Adrenal gland (tissue), 12 donors: ENCODE measurements around the gene MINK1. TPM values are rescaled to one million over a fixed set of nuclear protein-coding genes. Genes with fewer than 3 reads are reported as not detected.

Experiments used
- DNase-seq, 7 donors: peaks; one replicate each; pipeline ENCODE4 v3.0.0-alpha.2; 2019 to 2020
- H3K27ac ChIP-seq, 5 donors: fragments of 200-600 bp; sonication (generic) in 4 of 5; 1 replicate in 3 of 5; 2 replicates in 2 of 5; pipeline versions ENCODE4 v1.5.1 to v1.8.0; 2016 to 2020; ENCODE audit warnings: mild to moderate bottlenecking in 1 of 5
- H3K27me3 ChIP-seq: fragments of 200-600 bp; 2 replicates; pipeline ENCODE4 v1.8.0; 2021
- H3K36me3 ChIP-seq, 2 donors: fragments of 200-600 bp; replicated peaks in 1 of 2; 1 replicate in 1 of 2; 2 replicates in 1 of 2; pipeline versions ENCODE4 v1.5.1 to v1.8.0; 2018 to 2022
- H3K4me1 ChIP-seq, 2 donors: fragments of 200-600 bp; replicated peaks in 1 of 2; 1 replicate in 1 of 2; 2 replicates in 1 of 2; pipeline versions ENCODE4 v1.5.1 to v1.8.0; 2018 to 2021
- H3K4me3 ChIP-seq, 4 donors: fragments of 200-600 bp; sonication (generic) in 3 of 4; one replicate each; pipeline ENCODE4 v1.5.1; 2016 to 2018
- H3K9me3 ChIP-seq, 3 donors: fragments of 200-600 bp; sonication (generic) in 1 of 3; replicated peaks in 1 of 3; 1 replicate in 2 of 3; 2 replicates in 1 of 3; pipeline versions ENCODE4 v1.5.1 to v1.8.0; 2016 to 2021
- CTCF ChIP-seq, 6 experiments: fragments of 450-650 bp in 4 of 6; fragments of 200-600 bp in 2 of 6; sonication (generic) in 1 of 6; IDR thresholded peaks; 1 replicate in 5 of 6; 2 replicates in 1 of 6; pipeline versions ENCODE4 v1.5.1 to v1.8.0; 2016 to 2021; ENCODE audit warnings: antibody characterized with exemption in 6 of 6, mild to moderate bottlenecking in 2 of 6, moderate library complexity in 1 of 6
- POLR2A ChIP-seq, 2 donors: fragments of 450-650 bp; IDR thresholded peaks; one replicate each; pipeline ENCODE4 v1.6.1; 2017; ENCODE audit warnings: antibody characterized with exemption in 2 of 2, mild to moderate bottlenecking in 2 of 2, moderate library complexity in 1 of 2
- WGBS, 4 donors: extraction: QIAGEN DNeasy Blood & Tissue Kit in 2 of 4; methylation state at CpG; one replicate each; pipeline versions ENCODE4 v1.1.5 to v1.1.7; 2013 to 2017; 5-methylcytosine and 5-hydroxymethylcytosine counted together
- intact Hi-C, 2 donors: fragments of 100-400 bp; cut with DNase I; formaldehyde crosslinking; loops; one replicate each; pipeline versions ENCODE4 v1.14.1 to v1.15.0; 2022 to 2023
- polyA plus RNA-seq, 3 donors: library from polyadenylated mRNA; stranded (reverse); fragments of 200-250 nt in 2 of 3; fragments of 350-450 nt in 1 of 3; fragmentation: Illumina TruSeq in 1 of 3; extraction: RNeasy Lipid Tissue Mini Kit (QIAGEN cat#74804) in 1 of 3; gene quantifications; one replicate each; pipeline ENCODE4 v1.2.3, GENCODE V29; 2013 to 2014
- total RNA-seq, 9 donors: library from RNA; depleted of rRNA in 4 of 9; stranded (reverse); fragments of >200 nt in 4 of 9; fragments of 120-200 nt in 1 of 9; fragmentation: NEBNext Ultra II Directional in 1 of 9; extraction: Animal tissue kit (Norgen Biotek cat#: 25700) in 1 of 9; gene quantifications; one replicate each; pipeline versions ENCODE4 v1.1.0 to v1.2.4, GENCODE V29; 2013 to 2023
- donor health status: healthy with polysubstance abuse.
- donor health status: Bipolar disorder and iron deficiency.
- donor health status: DM: yes; HTN: yes; CAD: no.
- donor health status: DM: no; HTN: no; CAD: no.
- donor health status: DM: no; HTN: no; CAD: no.
- donor health status: DM: yes; HTN: yes; CAD: no.

Gene MINK1
- total and polyA plus RNA-seq, 12 donors = 21.5 to 135 (median 50.4) TPM

GRCh38 chr17:4786516-4786915, 46.6 kb upstream of the MINK1 start:
- no peaks in the 10 kb centered on the region for H3K9me3 ChIP-seq
- 14 to 39% (median 26%) methylated on average over 6 of the region's 6 CpGs for WGBS, 4 donors
- H3K4me1 ChIP-seq = peaks cover 4 to 44% of the 10 kb centered on the region in 2 donors
- peaks cover 24% of the 10 kb centered on the region for H3K27me3 ChIP-seq
- intact Hi-C loops = loop anchor here in 1 of 2 donors (10.0 kb wide), 1 partner anchor 52 kb away; the partner anchor contains the start of genes CXCL16, MED11 and ZMYND15
- H3K36me3 ChIP-seq = no peaks in the 10 kb centered on the region
- peak overlapping the region in 1 of 5 donors; percentile 29 for H3K27ac ChIP-seq
- DNase-seq = no peak
- TF ChIP-seq CTCF (IDR thresholded peaks at IDR 0.05) = no peak
- TF ChIP-seq POLR2A (IDR thresholded peaks at IDR 0.05) = no peak
- H3K4me3 ChIP-seq = peak overlapping the region in 1 of 4 donors; percentile 36

- TF ChIP-seq CTCF (IDR thresholded peaks at IDR 0.05) (no peak), POLR2A (IDR thresholded peaks at IDR 0.05) (no peak)
- H3K36me3 ChIP-seq = no peaks in the 10 kb centered on the region
- 78 to 79% (median 79%) methylated on average over 14 of the region's 14 CpGs for WGBS, 4 donors
- H3K27me3 ChIP-seq = peaks cover 12% of the 10 kb centered on the region
- intact Hi-C loops = loop anchor here (2.0 to 10.0 kb wide), 3 partner anchors 53 to 103 kb away; partner anchors contain the start of genes CXCL16 (in 1 of the 2), MED11 (in 1 of the 2) and ZMYND15 (in 1 of the 2)
- H3K4me1 ChIP-seq = peaks cover 4 to 44% of the 10 kb centered on the region in 2 donors
- DNase-seq = no peak
- no peaks in the 10 kb centered on the region for H3K9me3 ChIP-seq
- H3K4me3 ChIP-seq = no peak overlapping the region
- no peak overlapping the region for H3K27ac ChIP-seq
These were observed 44.9 kb upstream of the MINK1 start for GRCh38 chr17:4788159-4788806.

GRCh38 chr17:4788807-4789700, 44.1 kb upstream of the MINK1 start, which contains the start of gene GLTPD2:
GLTPD2 (plus strand) TSS chr17:4788964; CDS start chr17:4789012, 48 bp downstream.
- Histone ChIP-seq H3K9me3 (no peaks in the 10 kb centered on the region), H3K36me3 (no peaks in the 10 kb centered on the region), H3K27me3 (peaks cover 10% of the 10 kb centered on the region), H3K4me3 (peak within 1 kb of the TSS in 3 of 4 donors; percentile 15 to 57 (median 44)), H3K27ac (peak within 1 kb of the TSS; percentile 78 to 98 (median 96)), H3K4me1 (peaks cover 4 to 44% of the 10 kb centered on the region in 2 donors)
- 50 to 62% (median 56%) methylated on average over 16 to 62 of the region's 62 CpGs for WGBS, 4 donors
- intact Hi-C loops = loop anchor here (2.0 to 10.0 kb wide), 3 partner anchors 54 to 102 kb away; partner anchors contain the start of genes CXCL16 (in 1 of the 2), MED11 (in 1 of the 2) and ZMYND15 (in 1 of the 2)
- no peak for TF ChIP-seq POLR2A (IDR thresholded peaks at IDR 0.05)
- TF ChIP-seq CTCF (IDR thresholded peaks at IDR 0.05) = no peak
- no peak for DNase-seq

GRCh38 chr17:4789701-4789950, 43.5 kb upstream of the MINK1 start:
- no peak for DNase-seq
- WGBS, 4 donors = 0% methylated on average over 25 of the region's 25 CpGs; no CpG with 5 or more reads in 2 of the 4 donors

More at GRCh38 chr17:4789701-4789950, 43.5 kb upstream of the MINK1 start:
- peak overlapping the region; percentile 78 to 98 (median 96) for H3K27ac ChIP-seq
- H3K27me3 ChIP-seq = peaks cover 6% of the 10 kb centered on the region
- TF ChIP-seq CTCF (IDR thresholded peaks at IDR 0.05) = no peak
- TF ChIP-seq POLR2A (IDR thresholded peaks at IDR 0.05) = no peak
- no peaks in the 10 kb centered on the region for H3K36me3 ChIP-seq
- H3K4me1 ChIP-seq = peaks cover 4 to 44% of the 10 kb centered on the region in 2 donors
- H3K9me3 ChIP-seq = no peaks in the 10 kb centered on the region
- intact Hi-C loops = loop anchor here (2.0 to 10.0 kb wide), 3 partner anchors 55 to 101 kb away; partner anchors contain the start of genes CXCL16 (in 1 of the 2), MED11 (in 1 of the 2) and ZMYND15 (in 1 of the 2)
- peak overlapping the region in 3 of 4 donors; percentile 15 to 57 (median 44) for H3K4me3 ChIP-seq
